GM12891 (cell line): ENCODE results near the gene OR4Q2.

ENCODE experiments used
- POLR2A ChIP-seq: IDR thresholded peaks from 2 replicates; pipeline ENCODE4 v1.6.1; 2011; ENCODE audit warnings: low read depth, low read length, control low read depth
- POLR2AphosphoS5 ChIP-seq: IDR thresholded peaks from 2 replicates; pipeline ENCODE4 v1.6.1; 2011; ENCODE audit warnings: low read depth, low read length, control low read depth
- SPI1 ChIP-seq: IDR thresholded peaks from 2 replicates; pipeline ENCODE4 v1.6.1; 2011; ENCODE audit warnings: low read depth, low read length, control low read depth
- TAF1 ChIP-seq: IDR thresholded peaks from 2 replicates; pipeline ENCODE4 v1.6.1; 2011; ENCODE audit warnings: low read depth, low read length, control low read depth

DNA sequence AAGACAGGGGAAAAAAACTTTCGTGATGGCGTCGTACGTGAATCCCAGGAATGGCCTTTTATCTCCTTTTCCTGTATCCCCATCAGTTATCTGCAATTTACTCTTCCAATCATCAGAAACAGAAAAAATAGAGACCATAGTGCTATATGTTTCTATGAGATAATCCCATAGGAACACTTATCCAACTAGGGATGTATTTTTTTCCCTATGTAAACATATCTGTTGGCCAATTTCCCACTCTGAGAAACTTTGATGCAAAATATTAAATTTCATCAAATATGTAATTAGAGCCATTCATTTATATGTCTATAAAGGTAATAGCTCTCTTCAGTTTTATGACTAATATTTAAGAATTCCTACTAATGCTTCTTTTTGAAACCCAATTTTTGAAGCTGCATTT lies 34.0 kb downstream of the OR4Q2 start, which contains the start of gene OR4K13:
- TF ChIP-seq POLR2A (no peak), POLR2AphosphoS5 (no peak), SPI1 (no peak), TAF1 (no peak)
